HG03064 (cell line): ENCODE results near the gene FBXL3.
"Not testable (repeated sequence)": the region's sequence is repeated elsewhere in the genome, so short reads cannot be mapped to it uniquely, and the experiment has no call there.

ENCODE experiments used
- ATAC-seq: cut with Tn5 transposase; IDR thresholded peaks from one replicate; pipeline ENCODE4 v1.9.1; 2021; ENCODE audit warnings: low read depth; ENCODE audit not compliant: unreplicated experiment

The FBXL3 gene

GRCh38 chr13:77029436-77029835 is 2.5 kb upstream of the FBXL3 start:
- ATAC-seq = no peak

- ATAC-seq = no peak
Observed at GRCh38 chr13:77028202-77028601, 1.2 kb upstream of the FBXL3 start.

GRCh38 chr13:77026255-77026860 is 601 bp downstream of the FBXL3 start:
- ATAC-seq = peak; percentile 53

- no peak for ATAC-seq
Observed at GRCh38 chr13:77022341-77022740, 4.6 kb downstream of the FBXL3 start.

- ATAC-seq = no peak
Observed at GRCh38 chr13:77019756-77020155, 7.2 kb downstream of the FBXL3 start.

- no peak for ATAC-seq
Observed at GRCh38 chr13:77016888-77017623, 9.9 kb downstream of the FBXL3 start.

GRCh38 chr13:77016251-77016812 is 10.6 kb downstream of the FBXL3 start:
- no peak for ATAC-seq

GRCh38 chr13:77014906-77015685 is 11.9 kb downstream of the FBXL3 start:
- no peak for ATAC-seq

- ATAC-seq = no peak
Observed at GRCh38 chr13:77013853-77014542, 13.0 kb downstream of the FBXL3 start.

- ATAC-seq = not testable (repeated sequence)
Observed at GRCh38 chr13:77009719-77010118, 17.2 kb downstream of the FBXL3 start.

- ATAC-seq = no peak
Observed at GRCh38 chr13:77009011-77009410, 17.9 kb downstream of the FBXL3 start.

- not testable (repeated sequence) for ATAC-seq
Observed at GRCh38 chr13:77008337-77008736, 18.6 kb downstream of the FBXL3 start.

GRCh38 chr13:77002590-77003190 is 24.3 kb downstream of the FBXL3 start:
- ATAC-seq = no peak

- no peak for ATAC-seq
Observed at GRCh38 chr13:77001963-77002587, 24.9 kb downstream of the FBXL3 start.

GRCh38 chr13:77001540-77001939 is 25.4 kb downstream of the FBXL3 start:
- no peak for ATAC-seq

GRCh38 chr13:77000475-77000874 is 26.5 kb downstream of the FBXL3 start:
- no peak for ATAC-seq

GRCh38 chr13:76994281-76994680 is 32.7 kb downstream of the FBXL3 start:
- no peak for ATAC-seq

GRCh38 chr13:76993473-76993872 is 33.5 kb downstream of the FBXL3 start:
- ATAC-seq = no peak

- no peak for ATAC-seq
Observed at GRCh38 chr13:76993021-76993420, 33.9 kb downstream of the FBXL3 start.

GRCh38 chr13:76992548-76993001 is 34.4 kb downstream of the FBXL3 start:
- ATAC-seq = no peak
